NCI-H748 (cell line): ENCODE measurements around the gene E2F8.

Source experiments
- DNase-seq: peaks from one replicate; lab custom pipeline; 2025; ENCODE audit not compliant: unreplicated experiment; lab: John Stamatoyannopoulos, UW

E2F8 gene

DNA sequence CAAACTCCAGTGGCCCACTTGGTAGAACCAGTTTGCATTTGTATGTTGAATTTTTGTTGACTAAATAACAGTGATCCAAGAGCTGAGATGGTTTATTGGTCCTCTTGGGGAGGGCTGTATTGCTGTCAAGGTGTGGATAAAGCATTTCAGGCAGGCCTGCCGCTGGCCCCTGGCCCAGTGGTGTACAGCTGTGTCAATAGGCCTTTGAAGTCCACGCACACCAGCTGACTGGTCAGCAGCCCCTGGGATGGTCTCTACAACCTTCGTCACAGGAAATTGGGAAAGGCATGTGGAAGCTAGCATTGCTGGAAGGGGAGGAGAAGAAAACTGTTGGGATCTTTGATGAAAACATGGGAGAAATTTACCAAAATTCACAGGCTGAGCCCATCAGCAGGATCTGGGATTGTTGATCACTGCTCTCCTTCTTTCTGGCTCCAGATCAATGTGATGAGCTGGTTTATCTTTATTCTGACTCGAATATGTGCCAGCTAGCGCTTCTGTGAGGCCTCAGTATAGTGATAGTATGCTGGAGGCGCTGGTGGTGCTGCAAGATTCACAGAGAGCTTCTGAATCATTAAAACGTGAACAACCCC lies 12.5 kb upstream of the E2F8 start:
- DNase-seq: peak; percentile 63

- DNase-seq: no peak
These were observed 11.8 kb upstream of the E2F8 start for GRCh38 chr11:19252394-19253152.

DNA sequence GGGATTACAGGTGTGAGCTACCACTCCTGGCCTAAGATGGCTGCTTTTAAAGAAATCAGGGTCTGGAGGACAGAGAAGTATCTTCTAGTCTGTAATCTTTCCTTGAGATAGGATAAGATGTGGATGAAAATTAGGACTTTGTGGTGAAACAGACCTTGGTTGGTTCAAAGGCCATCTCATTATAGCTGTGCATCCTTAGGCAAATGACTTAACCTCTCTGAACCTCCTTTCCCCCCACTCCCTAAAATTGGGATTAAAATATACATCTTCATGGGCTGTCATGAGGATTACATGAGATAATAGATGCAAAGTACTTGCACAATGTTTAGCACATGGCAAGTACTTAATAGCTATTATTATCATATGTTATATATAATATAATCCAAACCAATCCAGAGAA lies 10.8 kb upstream of the E2F8 start:
- no peak for DNase-seq

- DNase-seq: no peak
These were observed 6.1 kb upstream of the E2F8 start for GRCh38 chr11:19246816-19247215.

DNA sequence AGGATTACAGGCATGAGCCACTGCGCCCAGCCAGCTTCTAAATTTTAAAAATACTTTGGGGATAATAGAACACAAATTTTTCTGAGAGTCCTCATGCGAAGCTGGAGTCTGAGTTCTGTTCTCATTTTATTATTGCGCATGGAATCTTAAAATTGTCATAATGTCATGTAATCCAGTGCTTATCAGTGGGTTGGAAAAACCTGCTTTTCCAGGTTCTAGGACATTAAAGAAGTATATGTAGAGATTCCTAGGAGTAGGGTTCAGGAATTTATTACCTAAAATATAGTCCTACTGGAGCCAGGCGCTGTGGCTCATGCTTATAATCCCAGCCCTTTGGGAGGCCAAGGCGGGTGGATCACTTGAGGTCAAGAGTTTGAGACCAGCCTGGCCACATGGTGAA lies 4.6 kb upstream of the E2F8 start:
- DNase-seq: no peak

GRCh38 chr11:19244621-19245020 lies 3.9 kb upstream of the E2F8 start:
- no peak for DNase-seq

- peak; percentile 5 for DNase-seq
These were observed 3.3 kb upstream of the E2F8 start for GRCh38 chr11:19244084-19244483.

GRCh38 chr11:19243613-19244012 lies 2.9 kb upstream of the E2F8 start:
- DNase-seq: no peak

DNA sequence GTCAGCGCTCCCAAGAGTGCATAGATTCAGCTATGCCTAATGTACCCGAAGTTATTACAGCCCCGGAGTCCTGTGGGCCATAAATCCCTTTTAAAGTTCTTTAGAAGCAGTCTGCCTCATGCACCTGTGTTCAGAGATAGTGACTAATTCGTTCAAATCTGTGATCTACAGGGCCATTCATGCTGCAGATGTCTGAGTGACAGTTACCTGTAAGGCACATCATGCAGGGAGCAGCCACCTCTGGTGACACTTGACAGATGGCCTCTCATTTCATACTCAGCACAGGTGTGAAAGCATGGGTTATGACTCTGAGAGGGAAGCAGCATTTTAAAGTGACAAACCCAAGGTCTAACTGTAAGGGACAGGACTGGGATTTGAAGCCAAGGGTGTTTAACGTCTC lies 2.4 kb upstream of the E2F8 start:
- DNase-seq: no peak

GRCh38 chr11:19242179-19242932 lies 1.6 kb upstream of the E2F8 start:
- no peak for DNase-seq

DNA sequence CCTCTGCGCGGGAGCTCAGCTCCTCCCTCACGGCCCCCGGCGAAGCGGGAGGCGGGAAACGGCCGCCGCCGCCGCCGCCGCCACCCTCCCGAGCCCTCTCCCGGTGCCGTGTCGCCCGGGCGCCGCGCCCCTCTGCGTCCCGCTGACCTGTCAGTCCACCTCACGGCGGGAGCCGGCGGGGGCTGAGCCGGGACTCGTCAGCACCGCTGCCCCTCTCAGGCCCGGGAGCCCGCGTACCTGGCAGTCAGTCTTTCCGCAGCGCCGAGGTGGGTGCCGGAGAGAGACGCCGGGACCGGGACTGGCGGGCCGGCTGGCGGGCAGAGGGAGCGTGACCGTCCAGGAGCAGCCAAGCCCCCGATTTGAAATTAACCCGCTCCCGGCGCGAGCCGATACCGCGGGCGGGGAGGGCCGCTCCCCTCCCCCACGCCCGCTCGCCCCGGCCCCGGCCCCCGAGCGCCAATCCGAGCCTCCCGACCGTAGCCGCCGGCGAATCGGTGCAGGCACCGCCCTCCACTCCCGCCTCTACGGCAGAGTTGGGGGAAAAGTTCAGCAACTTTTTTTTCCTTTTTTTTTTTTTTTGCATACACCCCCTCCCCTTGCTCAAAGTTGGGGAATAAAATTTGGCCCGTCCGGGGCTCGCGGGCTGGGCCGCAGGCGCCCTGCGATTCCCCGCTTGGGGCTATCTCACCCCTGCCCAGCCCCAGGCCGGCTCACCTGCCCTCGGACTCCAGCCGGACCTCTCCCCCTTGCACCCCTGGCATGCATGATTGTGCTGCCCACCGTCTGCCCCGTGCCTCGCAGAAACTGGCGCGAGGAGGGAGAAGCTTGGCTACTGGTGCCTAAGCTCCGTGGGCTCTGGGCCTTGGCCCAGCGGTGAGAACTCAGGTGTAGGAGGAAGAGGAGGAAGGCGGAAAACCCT lies 774 bp upstream of the E2F8 start:
- DNase-seq: peak; percentile 58

DNA sequence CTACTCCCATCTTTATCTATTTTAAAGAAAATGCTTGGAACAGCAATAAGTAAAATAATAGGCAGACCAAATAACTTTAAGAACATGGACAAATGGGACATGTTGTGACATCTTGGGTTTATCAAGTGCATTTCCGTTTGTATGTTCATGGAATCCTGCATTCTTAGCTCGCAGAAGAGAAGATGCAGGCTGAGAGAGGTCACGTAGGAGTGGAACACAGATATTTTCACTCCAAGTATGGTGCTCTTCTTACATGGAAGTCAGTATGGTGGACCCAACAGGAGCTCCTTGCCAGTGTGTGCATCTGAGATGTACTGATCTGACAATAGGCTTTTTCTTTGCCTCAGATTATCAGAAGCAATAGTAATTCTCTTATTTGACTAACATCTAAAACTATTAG lies 1.7 kb downstream of the E2F8 start:
- peak; percentile 4 for DNase-seq

- DNase-seq: peak; percentile 36
These were observed 2.9 kb downstream of the E2F8 start for GRCh38 chr11:19237813-19238212.

GRCh38 chr11:19237381-19237780 lies 3.4 kb downstream of the E2F8 start:
- no peak for DNase-seq

GRCh38 chr11:19234231-19234817 lies 6.4 kb downstream of the E2F8 start:
- DNase-seq: no peak

DNA sequence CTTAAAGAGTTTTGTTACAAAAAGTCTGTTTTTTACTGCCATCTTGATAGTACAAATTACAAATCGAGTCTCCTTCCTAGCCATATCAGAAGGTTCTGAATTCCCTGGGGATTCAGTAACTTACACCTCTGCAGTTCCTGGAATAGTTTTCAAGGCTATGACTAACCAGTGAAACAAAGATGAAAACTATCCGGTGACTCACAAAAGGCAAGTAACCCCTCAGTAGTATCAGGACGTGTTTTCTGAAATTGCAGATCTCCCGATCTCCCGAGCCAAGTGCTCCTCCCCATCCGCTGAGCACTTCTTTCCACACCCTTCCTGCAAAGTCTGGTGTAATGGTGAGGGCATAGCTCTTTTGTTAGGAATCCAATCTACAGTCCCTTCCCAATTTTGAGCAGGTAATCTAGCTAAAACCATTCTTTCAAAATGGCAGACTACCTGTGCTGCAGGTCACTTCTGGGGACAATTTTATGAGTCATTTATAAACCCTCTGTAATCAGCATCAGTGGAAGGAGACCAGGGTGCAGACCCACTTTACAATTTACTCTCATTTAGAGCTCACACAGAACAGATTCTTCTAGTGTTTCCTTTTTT lies 7.7 kb downstream of the E2F8 start:
- no peak for DNase-seq

GRCh38 chr11:19229671-19230070 lies 11.1 kb downstream of the E2F8 start:
- no peak for DNase-seq

- no peak for DNase-seq
These were observed 11.8 kb downstream of the E2F8 start for GRCh38 chr11:19228968-19229367.

DNA sequence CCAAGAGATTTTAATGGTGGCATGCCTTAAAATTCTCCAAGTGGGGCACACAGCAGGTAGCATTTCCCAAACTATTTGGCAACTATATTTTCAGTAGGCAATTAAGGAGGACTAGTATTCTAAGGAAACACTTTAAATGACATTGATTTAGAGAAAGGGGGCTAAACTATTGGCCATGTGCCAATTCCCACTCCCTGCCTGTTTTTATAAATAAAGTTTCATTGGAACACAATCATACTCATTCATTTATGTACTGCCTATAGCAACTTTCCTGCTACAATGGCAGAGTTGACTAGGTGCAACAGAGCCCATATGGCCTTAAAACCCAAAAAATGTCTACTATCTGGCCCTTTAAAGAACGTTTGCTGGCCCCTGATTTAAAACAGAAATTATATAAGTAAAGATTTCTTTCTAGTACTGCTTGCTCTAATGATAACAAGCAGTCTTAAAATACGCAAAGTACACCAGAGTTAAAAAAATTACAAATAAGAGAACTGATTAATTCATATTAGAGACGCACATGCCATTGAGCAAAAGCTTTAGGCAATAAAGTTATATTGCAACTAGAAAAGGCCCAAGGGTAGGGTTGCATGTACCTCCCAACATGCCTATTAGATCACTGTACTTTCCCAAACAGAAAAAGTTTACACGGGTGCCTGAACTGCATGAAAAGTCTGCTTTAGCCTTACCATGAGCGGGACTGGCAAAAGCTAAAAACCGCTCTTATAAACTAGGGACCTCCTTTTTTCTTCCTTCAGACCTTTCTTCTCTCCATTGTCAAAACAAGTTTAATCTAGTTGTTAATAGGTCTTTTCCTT lies 14.2 kb downstream of the E2F8 start:
- DNase-seq: no peak

- DNase-seq: no peak
These were observed 15.2 kb downstream of the E2F8 start for GRCh38 chr11:19225581-19225980.
